Central memory CD8-positive, alpha-beta T cell (primary cell): ENCODE results near the gene LFNG.
"Not testable (repeated sequence)": the region's sequence is repeated elsewhere in the genome, so short reads cannot be mapped to it uniquely, and the experiment has no call there.

Source experiments
- ATAC-seq: fragments of 150-1000 bp; cut with Tn5 transposase; replicated peaks from 2 replicates; pipeline ENCODE4 v1.10.0; 2022; ENCODE audit warnings: mild to moderate bottlenecking, moderate FRiP score, moderate number of reproducible peaks; ENCODE audit not compliant: poor library complexity, severe bottlenecking; ENCODE audit errors: extremely low read depth
- DNase-seq, 2 donors: peaks; one replicate each; pipeline ENCODE4 v3.0.0; 2021; ENCODE audit warnings: low spot score in 2 of 2
- H3K27ac Mint-ChIP-seq: one replicate; pipeline ENCODE4 v1.8.0; 2022; ENCODE audit warnings: low read depth, mild to moderate bottlenecking, moderate library complexity, mixed read lengths
- H3K27me3 Mint-ChIP-seq: one replicate; pipeline ENCODE4 v1.8.0; 2022; ENCODE audit warnings: mixed read lengths
- H3K36me3 Mint-ChIP-seq: one replicate; pipeline ENCODE4 v1.8.0; 2022; ENCODE audit warnings: mild to moderate bottlenecking, moderate library complexity, mixed read lengths; ENCODE audit not compliant: insufficient read depth
- H3K4me1 Mint-ChIP-seq: one replicate; pipeline ENCODE4 v1.8.0; 2022; ENCODE audit warnings: mixed read lengths
- H3K4me3 Mint-ChIP-seq: one replicate; pipeline ENCODE4 v1.8.0; 2022; ENCODE audit warnings: mild to moderate bottlenecking, moderate library complexity, mixed read lengths
- H3K9me3 Mint-ChIP-seq: one replicate; pipeline ENCODE4 v1.8.0; 2022; ENCODE audit warnings: mixed read lengths

Gene LFNG

GRCh38 chr7:2534214-2534613 is 14.6 kb downstream of the LFNG start:
- H3K27me3 Mint-ChIP-seq, DNase-seq, H3K36me3 Mint-ChIP-seq, ATAC-seq, H3K9me3 Mint-ChIP-seq, H3K27ac Mint-ChIP-seq, H3K4me3 Mint-ChIP-seq: not testable (repeated sequence)
- peaks cover 18% of the 10 kb centered on the region for H3K4me1 Mint-ChIP-seq

DNA sequence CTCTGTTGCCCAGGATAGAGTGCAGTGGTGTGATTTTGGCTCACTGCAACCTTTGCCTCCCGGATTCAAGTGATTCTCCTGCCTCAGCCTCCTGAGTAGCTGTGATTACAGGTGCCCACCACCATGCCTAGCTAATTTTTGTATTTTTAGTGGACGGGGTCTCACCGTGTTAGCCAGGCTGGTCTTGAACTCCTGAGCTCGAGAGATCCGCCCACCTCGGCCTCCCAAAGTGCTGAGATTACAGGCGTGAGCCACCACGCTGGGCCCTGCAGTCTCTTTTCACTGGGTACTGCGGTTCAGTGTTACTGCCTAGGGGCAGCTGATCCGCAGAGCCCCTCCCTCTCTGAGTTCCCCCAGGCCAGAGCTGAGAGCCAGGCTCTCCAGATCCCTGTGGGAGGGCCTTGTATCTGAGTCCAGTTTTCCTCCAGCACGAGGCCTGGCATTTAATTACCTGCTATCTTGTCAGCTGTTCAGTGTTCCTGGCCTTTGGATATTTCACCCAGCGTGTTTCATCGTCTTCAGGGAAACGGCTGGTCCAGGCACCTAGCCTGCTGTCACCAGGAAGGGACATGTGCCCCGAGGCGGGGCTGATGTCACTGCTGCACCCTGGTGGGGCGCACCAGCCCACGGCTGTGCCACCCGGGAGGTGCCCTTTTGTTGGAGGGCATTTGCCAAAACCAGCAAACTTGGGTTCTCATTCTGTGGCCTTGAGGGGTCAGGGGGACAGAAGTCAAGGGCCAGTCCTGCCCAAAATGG is 16.5 kb downstream of the LFNG start:
- not testable (repeated sequence) for ATAC-seq, DNase-seq, H3K27ac Mint-ChIP-seq, H3K4me1 Mint-ChIP-seq, H3K27me3 Mint-ChIP-seq, H3K9me3 Mint-ChIP-seq, H3K36me3 Mint-ChIP-seq, H3K4me3 Mint-ChIP-seq

GRCh38 chr7:2537981-2538851 is 18.6 kb downstream of the LFNG start:
- no peak for ATAC-seq
- H3K9me3 Mint-ChIP-seq, result no peaks in the 10 kb centered on the region

GRCh38 chr7:2539031-2539911 is 19.7 kb downstream of the LFNG start:
- no peaks in the 10 kb centered on the region for H3K9me3 Mint-ChIP-seq
- H3K4me1 Mint-ChIP-seq, result no peaks in the 10 kb centered on the region
- ATAC-seq (no peak), DNase-seq (no peak)
- H3K27me3 Mint-ChIP-seq, result no peaks in the 10 kb centered on the region
- no peak overlapping the region for H3K4me3 Mint-ChIP-seq
- H3K36me3 Mint-ChIP-seq, result peaks cover 10% of the 10 kb centered on the region
- no peak overlapping the region for H3K27ac Mint-ChIP-seq

More at GRCh38 chr7:2537981-2538851, 18.6 kb downstream of the LFNG start:
- Mint-ChIP-seq H3K27ac (no peak overlapping the region), H3K4me1 (no peaks in the 10 kb centered on the region), H3K4me3 (no peak overlapping the region), H3K36me3 (peaks cover 5% of the 10 kb centered on the region), H3K27me3 (no peaks in the 10 kb centered on the region)
- no peak for DNase-seq

DNA sequence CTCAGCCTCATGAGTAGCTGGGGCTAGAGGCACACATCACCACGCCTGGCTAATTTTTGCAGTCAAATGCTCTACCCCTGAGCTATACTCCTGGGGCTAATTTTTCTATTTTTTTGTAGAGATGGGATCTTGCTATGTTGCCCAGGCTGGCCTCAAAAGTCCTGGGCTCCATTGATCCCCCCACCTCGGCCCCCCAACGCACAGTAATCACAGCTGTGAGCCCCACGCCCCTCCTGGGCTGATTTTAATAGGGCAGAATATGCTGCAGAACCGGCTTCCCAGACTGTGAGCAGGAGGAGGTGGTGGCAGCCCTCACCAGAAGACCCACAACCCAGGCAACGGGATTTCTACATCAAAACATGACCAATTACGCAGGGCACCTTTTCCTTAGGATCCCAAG is 20.6 kb downstream of the LFNG start:
- peaks cover 18% of the 10 kb centered on the region for H3K36me3 Mint-ChIP-seq
- ATAC-seq (no peak), DNase-seq (no peak)
- no peaks in the 10 kb centered on the region for H3K4me1 Mint-ChIP-seq
- H3K27me3 Mint-ChIP-seq, result no peaks in the 10 kb centered on the region
- H3K27ac Mint-ChIP-seq, result no peak overlapping the region
- no peak overlapping the region for H3K4me3 Mint-ChIP-seq
- no peaks in the 10 kb centered on the region for H3K9me3 Mint-ChIP-seq

DNA sequence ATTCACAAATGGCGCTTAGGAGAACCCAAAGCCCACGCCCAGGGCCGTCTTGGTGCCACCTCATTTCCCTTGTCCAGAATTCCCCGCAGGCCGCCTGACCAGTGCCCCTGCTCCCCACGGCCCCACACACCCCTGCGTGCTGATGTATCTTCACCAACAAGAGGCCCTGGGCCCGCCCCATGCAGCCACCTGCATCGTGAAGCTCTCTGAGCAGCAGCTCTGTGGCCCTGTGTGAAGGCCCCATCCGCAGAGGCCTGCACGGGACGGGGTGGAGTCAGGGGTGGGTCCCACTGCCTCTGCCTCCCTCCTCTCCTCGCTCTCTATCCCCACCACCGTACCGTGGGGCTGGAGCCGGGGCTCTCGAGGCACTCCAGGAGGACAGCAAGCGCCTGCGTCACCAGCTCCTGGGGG is 21.1 kb downstream of the LFNG start:
- peak overlapping the region; percentile 19 for H3K27ac Mint-ChIP-seq
- ATAC-seq, result no peak
- peaks cover 19% of the 10 kb centered on the region for H3K36me3 Mint-ChIP-seq
- H3K4me3 Mint-ChIP-seq, result no peak overlapping the region
- no peak for DNase-seq
- H3K4me1 Mint-ChIP-seq, result no peaks in the 10 kb centered on the region
- H3K27me3 Mint-ChIP-seq, result no peaks in the 10 kb centered on the region
- no peaks in the 10 kb centered on the region for H3K9me3 Mint-ChIP-seq

- Mint-ChIP-seq H3K36me3 (peaks cover 25% of the 10 kb centered on the region), H3K27ac (no peak overlapping the region), H3K4me1 (no peaks in the 10 kb centered on the region), H3K27me3 (no peaks in the 10 kb centered on the region), H3K4me3 (no peak overlapping the region), H3K9me3 (no peaks in the 10 kb centered on the region)
- ATAC-seq (no peak), DNase-seq (no peak)
Measured at GRCh38 chr7:2541291-2542010, 21.9 kb downstream of the LFNG start.

DNA sequence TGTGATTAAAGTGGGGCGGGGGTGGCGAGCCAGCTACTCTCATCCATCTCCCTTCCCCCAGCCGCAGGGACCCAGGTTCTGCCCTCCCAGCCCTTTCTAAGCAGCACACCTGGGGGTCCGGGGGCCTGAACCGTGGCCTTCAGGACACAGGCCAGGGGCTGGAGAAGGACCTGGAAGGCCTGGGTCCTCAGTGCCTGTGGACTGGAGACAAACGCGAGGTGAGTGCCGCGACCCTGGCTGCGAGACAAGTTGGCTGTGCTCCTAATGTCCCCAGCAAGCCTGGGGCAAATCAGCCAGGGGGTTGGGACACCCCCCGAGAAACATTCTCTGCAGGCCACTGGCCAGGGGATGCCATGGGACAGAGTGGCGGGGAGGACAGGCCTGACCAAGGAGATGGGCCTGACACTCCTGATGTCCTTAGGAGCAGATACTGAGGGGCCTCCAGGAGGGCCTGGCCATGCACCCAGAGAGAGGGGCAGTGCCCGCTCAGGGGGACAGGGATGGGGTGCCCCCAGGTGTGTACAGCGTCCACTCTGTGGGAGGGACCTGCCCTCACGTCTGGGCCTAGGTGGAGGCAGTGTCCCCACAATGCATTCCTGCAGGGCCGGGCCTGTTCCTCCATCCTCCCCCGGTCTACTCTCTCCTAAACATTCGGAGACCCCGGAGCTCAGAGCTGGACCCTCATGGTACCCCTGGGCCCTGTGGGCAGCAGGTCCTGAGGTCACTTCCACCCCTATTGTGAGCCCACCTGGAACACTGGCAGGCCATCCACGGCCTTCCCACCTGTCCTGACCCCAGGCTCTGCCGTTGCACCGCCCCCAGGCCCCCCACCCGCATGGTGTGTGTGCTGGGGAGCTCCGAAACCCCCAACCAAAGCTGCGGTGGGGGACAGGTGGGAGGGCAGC is 22.7 kb downstream of the LFNG start:
- H3K9me3 Mint-ChIP-seq, result no peaks in the 10 kb centered on the region
- ATAC-seq (no peak), DNase-seq (no peak)
- peaks cover 28% of the 10 kb centered on the region for H3K36me3 Mint-ChIP-seq
- no peak overlapping the region for H3K4me3 Mint-ChIP-seq
- peak overlapping the region; percentile 62 for H3K27ac Mint-ChIP-seq
- H3K4me1 Mint-ChIP-seq, result no peaks in the 10 kb centered on the region
- no peaks in the 10 kb centered on the region for H3K27me3 Mint-ChIP-seq

- no peak overlapping the region for H3K4me3 Mint-ChIP-seq
- H3K9me3 Mint-ChIP-seq, result no peaks in the 10 kb centered on the region
- H3K27ac Mint-ChIP-seq, result peak overlapping the region; percentile 62
- DNase-seq, result no peak
- H3K36me3 Mint-ChIP-seq, result peaks cover 35% of the 10 kb centered on the region
- H3K4me1 Mint-ChIP-seq, result peaks cover 4% of the 10 kb centered on the region
- H3K27me3 Mint-ChIP-seq, result no peaks in the 10 kb centered on the region
- no peak for ATAC-seq
Measured at GRCh38 chr7:2542916-2543871, 23.6 kb downstream of the LFNG start.

- no peak overlapping the region for H3K27ac Mint-ChIP-seq
- no peak overlapping the region for H3K4me3 Mint-ChIP-seq
- no peaks in the 10 kb centered on the region for H3K27me3 Mint-ChIP-seq
- H3K4me1 Mint-ChIP-seq, result peaks cover 12% of the 10 kb centered on the region
- no peaks in the 10 kb centered on the region for H3K9me3 Mint-ChIP-seq
- DNase-seq, result no peak
- peaks cover 41% of the 10 kb centered on the region for H3K36me3 Mint-ChIP-seq
- ATAC-seq, result no peak
Measured at GRCh38 chr7:2544541-2545188, 25.1 kb downstream of the LFNG start.
